ENCODE results near the gene CERCAM.

CERCAM gene

DNA sequence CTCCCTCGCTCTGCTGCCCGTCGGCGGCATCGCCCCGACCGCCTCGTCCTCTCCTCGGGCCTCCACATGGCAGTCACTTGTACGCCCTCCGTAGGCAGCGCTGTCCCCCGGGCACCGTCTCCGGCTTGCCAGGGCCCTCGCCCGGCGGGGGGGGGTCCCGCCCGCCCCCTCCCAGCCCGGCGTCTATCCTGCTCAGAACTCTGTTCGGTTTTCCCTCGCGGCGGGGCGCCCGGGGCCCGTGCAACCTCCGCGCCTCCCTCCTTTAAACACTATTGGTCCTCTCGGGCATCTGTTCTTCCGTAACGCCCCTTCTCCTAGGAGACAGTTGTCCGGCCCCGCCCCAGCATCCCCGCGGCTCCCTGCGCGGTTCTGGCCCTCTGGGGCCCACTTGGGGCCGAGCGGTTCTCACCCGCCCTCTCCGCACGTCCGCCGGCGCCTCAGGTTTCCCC, 36.0 kb downstream of the CERCAM start:
- DNase-seq (ENCODE audit: low spot score), result peak; percentile 55

DNA sequence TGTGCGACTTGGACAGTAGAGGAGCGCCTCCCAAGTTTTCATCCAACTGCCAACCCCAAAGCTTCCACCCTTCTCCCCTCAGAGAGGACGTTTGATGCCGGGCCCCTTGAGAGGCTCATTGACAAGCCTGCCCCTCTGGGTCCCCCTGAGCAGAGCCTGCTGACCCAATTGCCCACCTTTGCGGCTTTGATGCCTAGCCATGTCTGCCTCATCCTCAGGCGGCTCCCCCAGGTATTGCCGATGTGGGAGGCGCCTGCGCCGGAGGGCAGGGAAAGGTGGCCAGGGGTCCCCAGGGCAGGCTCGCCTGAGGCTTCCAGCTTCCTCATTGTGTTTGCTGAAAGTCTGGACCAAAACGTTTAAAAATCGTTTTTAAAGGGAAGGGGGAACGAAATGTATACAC, 36.5 kb downstream of the CERCAM start:
- no peak for DNase-seq (ENCODE audit: low spot score)

DNA sequence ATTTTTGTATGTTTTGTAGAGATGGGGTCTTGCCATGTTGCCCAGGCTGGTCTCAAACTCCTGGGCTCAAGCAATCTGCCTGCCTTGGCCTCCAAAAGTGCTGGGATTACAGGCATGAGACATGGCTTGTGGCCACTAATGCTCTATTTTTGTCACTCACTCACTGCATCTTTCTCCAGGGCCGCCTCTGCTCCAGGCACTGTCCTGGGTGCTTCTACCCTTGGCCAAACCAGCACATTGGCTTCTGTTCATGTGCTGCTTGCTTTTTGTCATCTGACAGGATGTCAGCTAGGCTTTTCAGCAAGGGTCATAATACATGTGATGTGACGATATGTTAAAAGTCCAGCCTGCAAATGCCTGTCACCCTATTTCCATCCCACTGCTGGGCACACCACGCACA, 38.4 kb downstream of the CERCAM start:
- no peak for DNase-seq (ENCODE audit: low spot score)

DNA sequence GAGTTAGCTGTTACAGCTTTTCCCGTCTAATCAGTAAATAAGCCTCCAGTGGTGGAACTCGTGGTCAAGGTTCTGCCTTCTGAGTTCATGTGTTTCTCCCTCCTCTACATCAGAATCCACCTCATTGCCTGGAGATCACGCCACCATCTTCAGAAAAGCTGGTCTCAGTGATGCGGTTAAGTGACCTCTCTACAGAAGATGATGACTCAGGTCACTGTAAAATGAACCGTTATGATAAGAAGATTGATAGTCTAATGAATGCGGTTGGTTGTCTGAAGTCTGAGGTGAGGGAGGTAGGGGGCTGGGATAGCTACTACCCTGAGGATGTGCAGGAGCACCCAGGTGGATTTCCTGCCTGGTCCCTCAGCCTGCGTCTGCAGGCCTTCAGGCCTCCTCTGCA, 48.4 kb downstream of the CERCAM start:
- DNase-seq (ENCODE audit: low spot score), result no peak

DNA sequence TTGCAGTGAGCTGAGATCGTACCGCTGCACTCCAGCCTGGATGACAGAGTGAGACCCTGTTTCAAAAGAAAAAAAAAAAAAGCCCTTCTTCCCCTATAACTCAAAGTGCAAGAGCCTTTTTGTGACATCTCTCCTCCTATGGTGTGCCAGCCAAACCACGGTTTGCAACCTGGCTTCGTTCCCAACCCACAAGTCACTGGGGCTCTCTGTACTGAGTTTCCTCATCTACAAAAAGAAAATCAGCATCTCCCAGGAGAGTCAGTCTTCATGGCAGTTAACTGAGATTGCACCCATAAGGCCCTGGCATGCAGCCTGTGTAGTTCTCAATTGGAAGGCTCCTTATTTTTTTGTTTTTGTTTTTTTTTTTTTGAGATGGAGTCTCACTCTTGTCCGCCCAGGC, 49.9 kb downstream of the CERCAM start:
- DNase-seq (ENCODE audit: low spot score), result no peak

DNA sequence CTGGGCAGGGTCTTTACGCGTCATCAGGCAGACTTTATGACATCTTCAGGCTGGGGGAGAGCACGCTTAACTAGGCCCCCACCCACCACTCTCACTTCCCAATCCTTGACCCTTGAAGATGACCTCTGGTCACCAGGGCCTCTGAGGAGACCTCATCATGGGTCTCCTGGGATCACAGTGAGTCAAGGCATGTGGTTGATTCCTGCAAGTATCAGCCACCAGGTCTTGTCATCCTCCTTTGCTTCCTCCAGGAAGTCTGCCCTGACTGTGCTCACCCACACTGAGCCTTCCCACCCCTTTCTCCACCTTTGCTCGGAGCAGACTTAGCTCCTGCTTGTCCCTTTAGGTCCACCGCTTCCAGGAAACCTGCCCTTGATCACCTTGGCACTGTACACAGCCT, 52.4 kb downstream of the CERCAM start:
- DNase-seq (ENCODE audit: low spot score), result no peak

DNA sequence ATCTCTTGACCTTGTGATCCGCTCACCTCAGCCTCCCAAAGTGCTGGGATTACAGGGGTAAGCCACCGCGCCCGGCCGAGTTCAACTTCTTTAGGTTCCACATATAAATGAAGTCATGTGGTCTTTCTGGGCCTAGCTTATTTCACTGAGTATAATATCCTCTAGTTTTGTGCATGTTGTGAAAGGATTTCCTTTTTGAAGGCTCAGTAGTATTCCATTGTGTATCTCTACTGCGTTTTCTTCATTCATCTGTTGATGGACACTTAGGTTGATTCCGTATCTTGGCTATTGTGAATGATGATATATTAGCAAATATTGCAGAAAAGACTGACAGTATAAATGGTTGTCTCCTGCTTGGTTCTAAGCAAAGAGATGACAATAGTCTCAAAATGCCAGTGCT, 55.2 kb downstream of the CERCAM start:
- no peak for DNase-seq (ENCODE audit: low spot score)

DNA sequence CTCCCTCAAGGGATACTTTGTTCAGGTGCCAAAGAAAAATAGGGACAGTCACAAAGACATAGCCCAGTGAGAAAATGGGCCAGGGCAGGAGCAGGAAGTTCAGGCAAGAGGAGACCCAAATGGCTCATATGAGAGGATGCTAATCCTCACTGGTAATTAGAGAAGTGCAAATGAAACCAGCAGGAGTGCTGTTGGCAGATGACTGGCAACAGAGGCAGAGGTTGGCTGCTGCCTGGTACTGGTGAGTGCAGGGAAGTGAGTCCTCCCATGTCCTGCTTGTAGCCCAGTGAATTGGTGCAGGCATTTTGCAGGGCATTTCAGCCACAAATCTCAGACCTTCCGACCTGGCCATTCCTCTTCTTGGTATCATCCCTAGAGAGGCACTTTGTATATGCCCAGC, 58.6 kb downstream of the CERCAM start:
- no peak for DNase-seq (ENCODE audit: low spot score)

DNA sequence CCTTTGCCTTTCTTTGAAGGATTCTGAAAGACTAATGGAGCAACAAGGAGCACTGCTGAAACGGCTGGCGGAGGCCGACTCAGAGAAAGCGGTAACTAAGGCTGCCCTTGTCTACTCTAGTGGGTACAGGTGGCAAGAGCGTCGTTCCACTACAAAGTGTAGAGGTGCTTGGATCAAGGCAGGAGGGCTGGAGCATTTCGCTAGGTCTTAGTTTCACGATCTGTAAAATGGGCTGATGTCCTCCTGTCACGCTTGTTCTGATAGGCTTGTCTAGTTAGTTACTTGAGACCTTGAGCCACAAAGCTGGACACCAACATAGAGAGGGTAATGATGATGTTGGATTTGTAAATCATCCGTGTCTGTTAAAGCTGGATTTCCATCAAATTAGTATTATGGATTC, 60.9 kb downstream of the CERCAM start:
- DNase-seq (ENCODE audit: low spot score), result no peak

DNA sequence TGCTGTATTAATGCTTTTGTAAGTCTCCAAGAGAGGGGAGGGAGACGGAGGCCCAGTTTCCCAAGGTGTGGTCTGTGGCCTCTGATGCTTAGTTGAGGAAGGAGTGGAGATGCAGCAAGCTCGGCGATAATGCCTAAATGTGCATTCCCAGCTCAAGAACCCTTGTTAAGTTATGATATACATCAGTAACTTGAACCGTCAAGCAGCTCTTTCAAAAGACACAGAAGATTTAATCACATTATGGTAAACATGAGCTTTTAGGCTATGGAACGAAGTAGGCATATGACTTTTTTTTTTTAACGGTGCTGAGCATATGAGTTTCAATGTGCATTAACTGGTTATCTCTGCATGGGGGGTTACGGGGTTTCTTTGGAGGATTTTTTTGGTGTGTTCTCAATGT, 61.5 kb downstream of the CERCAM start:
- DNase-seq (ENCODE audit: low spot score), result no peak

DNA sequence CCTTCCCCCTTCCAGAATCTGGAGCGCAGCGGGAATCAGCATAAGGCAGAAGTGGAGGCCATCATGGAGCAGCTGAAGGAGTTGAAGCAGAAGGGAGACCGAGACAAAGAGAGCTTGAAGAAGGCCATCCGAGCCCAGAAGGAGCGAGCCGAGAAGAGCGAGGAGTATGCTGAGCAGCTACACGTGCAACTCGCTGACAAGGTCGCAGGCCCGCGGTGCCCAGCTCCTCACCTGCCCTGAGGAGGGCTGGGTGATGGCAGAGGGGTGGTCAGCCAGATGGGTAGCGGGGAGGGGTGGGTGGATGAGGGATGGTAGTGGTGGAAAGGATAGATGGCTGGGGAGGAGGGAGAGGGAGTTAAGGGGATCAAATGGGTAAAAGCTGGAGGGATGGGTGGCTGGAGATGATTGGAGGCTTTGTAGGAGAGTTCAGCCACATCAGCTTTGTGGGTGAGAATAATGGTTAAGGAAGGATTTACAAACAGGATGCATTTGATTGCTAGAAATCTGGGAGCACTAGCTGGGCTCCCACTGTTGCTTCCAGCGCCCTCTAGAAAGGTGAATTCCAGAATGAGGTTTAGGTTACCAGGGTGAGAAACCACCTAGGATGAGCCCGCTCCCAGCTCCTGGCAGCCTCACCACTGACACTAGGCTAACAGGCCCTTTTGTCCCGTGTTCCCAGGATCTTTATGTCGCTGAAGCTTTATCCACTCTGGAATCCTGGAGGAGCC, 64.2 kb downstream of the CERCAM start:
- DNase-seq (ENCODE audit: low spot score), result no peak

DNA sequence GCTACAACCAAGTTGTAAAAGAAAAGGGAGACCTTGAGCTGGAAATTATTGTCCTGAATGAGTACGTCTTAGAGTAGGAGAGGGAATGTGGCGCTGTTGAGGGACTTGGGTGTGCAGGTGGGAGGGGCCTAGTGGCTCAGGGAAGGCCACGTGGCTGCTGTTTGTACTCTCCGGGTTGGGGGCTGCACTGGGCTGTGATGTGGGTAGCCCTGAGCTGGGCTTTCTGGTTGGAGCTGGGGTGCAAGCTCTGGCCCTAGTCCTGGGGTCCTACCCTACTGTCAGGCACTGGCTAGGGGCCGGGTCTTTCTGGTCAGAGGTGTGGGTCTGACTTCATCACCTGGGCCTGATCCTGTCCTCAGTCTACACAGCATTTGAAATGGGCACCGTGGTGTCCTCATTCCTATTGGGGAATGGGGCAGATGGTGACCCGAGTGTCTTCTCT, 64.8 kb downstream of the CERCAM start:
- DNase-seq (ENCODE audit: low spot score), result no peak

DNA sequence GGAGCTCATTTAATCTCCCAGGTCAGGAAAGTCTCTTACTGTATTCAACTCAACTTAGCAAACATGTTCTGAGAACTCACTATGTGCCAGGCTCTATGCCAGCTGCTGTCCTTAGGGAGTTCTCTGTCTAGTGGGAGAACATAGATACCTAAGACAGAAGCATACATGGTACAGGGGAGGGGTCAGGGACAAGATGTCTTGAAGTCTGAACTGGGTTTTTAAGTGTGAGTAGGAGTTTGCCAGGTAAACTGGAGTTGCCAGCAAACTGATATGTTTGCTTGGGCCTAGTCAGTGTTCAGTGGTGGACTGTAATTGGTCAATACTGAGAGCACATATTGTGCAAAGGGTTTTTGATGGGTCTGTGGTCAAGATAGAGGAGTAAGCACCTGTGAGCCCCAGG, 65.5 kb downstream of the CERCAM start:
- DNase-seq (ENCODE audit: low spot score), result no peak
